ENCODE measurements around the gene TUBGCP6.

DNA sequence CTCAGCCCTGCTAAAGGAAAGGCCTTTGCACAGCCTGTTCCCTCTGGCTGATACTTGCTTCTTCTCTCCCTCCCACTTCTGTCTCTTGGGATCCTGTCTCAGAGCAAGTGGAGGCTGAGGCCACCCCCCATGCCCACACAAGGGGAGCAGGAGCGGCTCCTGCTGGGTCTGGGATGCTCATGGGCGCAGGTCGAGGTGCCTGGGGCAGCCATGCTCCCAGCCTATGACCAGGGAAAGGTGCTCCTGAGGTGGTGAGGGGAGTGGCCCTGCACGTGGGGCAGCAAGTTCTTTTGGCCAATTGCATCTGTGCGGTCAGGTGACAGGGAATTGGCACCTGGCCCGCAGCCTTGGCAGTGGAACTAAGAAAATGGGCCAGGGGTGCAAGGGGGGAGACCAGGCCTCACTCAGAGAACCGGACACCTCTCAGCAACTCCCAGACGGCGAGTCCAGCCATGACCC lies 23.9 kb upstream of the TUBGCP6 start:
- TF ChIP-seq, protein P1, sequence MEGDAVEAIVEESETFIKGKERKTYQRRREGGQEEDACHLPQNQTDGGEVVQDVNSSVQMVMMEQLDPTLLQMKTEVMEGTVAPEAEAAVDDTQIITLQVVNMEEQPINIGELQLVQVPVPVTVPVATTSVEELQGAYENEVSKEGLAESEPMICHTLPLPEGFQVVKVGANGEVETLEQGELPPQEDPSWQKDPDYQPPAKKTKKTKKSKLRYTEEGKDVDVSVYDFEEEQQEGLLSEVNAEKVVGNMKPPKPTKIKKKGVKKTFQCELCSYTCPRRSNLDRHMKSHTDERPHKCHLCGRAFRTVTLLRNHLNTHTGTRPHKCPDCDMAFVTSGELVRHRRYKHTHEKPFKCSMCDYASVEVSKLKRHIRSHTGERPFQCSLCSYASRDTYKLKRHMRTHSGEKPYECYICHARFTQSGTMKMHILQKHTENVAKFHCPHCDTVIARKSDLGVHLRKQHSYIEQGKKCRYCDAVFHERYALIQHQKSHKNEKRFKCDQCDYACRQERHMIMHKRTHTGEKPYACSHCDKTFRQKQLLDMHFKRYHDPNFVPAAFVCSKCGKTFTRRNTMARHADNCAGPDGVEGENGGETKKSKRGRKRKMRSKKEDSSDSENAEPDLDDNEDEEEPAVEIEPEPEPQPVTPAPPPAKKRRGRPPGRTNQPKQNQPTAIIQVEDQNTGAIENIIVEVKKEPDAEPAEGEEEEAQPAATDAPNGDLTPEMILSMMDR (IDR thresholded peaks at IDR 0.05), result no peak
- TF ChIP-seq POLR2A (IDR thresholded peaks at IDR 0.05) (no peak), POLR2AphosphoS5 (IDR thresholded peaks at IDR 0.05; ENCODE audit: insufficient read depth in 1 of 2, low read depth in 1 of 2) (no peak)
